Sigmoid colon (tissue), 7 donors: ENCODE measurements around the gene GJA3. TPM values are rescaled to one million over a fixed set of nuclear protein-coding genes. Genes with fewer than 3 reads are reported as not detected.

Experiments used
- DNase-seq: peaks from one replicate; pipeline ENCODE4 v3.0.0-alpha.2; 2019
- H3K27ac ChIP-seq, 4 donors: fragments of 200-600 bp; sonication (generic); one replicate each; pipeline ENCODE4 v1.5.1; 2016 to 2019; ENCODE audit warnings: mild to moderate bottlenecking in 1 of 4
- H3K27me3 ChIP-seq, 3 donors: fragments of 200-600 bp; sonication (generic); one replicate each; pipeline ENCODE4 v1.5.1; 2019; ENCODE audit warnings: mild to moderate bottlenecking in 1 of 3
- H3K36me3 ChIP-seq, 4 donors: fragments of 200-600 bp; sonication (generic); one replicate each; pipeline ENCODE4 v1.5.1; 2016 to 2019
- H3K4me1 ChIP-seq, 4 donors: fragments of 200-600 bp; sonication (generic); one replicate each; pipeline ENCODE4 v1.5.1; 2017 to 2019
- H3K4me3 ChIP-seq, 4 donors: fragments of 200-600 bp; sonication (generic); one replicate each; pipeline ENCODE4 v1.5.1; 2017 to 2019; ENCODE audit warnings: mild to moderate bottlenecking in 2 of 4, moderate library complexity in 1 of 4
- H3K9me3 ChIP-seq, 4 donors: fragments of 200-600 bp in 3 of 4; sonication (generic) in 3 of 4; one replicate each; pipeline versions ENCODE4 v1.5.1 to v1.6.1; 2013 to 2019
- EP300 ChIP-seq, 4 donors: sonication (generic); formaldehyde crosslinking; IDR thresholded peaks; one replicate each; pipeline ENCODE4 v1.6.1; 2017; ENCODE audit warnings: antibody characterized with exemption in 4 of 4
- POLR2A ChIP-seq, 2 donors: fragments of 450-650 bp; IDR thresholded peaks; one replicate each; pipeline ENCODE4 v1.6.1; 2016; ENCODE audit warnings: antibody characterized with exemption in 2 of 2, mild to moderate bottlenecking in 2 of 2, moderate library complexity in 2 of 2
- POLR2AphosphoS5 ChIP-seq, 4 donors: sonication (generic); formaldehyde crosslinking; IDR thresholded peaks; one replicate each; pipeline ENCODE4 v1.6.1; 2017; ENCODE audit warnings: antibody characterized with exemption in 4 of 4
- WGBS, 2 donors: extraction: QIAGEN DNeasy Blood & Tissue Kit; methylation state at CpG; one replicate each; pipeline ENCODE4 v1.1.7; 2013; 5-methylcytosine and 5-hydroxymethylcytosine counted together
- intact Hi-C: fragments of 100-400 bp; cut with DNase I; formaldehyde crosslinking; loops from one replicate; pipeline ENCODE4 v1.15.1; 2023
- polyA plus RNA-seq, 3 donors: library from polyadenylated mRNA; stranded (reverse); fragments of 200-250 nt; gene quantifications; one replicate each; pipeline ENCODE4 v1.2.3, GENCODE V29; 2013
- total RNA-seq, 4 donors: library from RNA; depleted of rRNA; stranded (reverse); fragments of >200 nt; gene quantifications; one replicate each; pipeline ENCODE4 v1.1.0, GENCODE V29; 2016
- TF ChIP-seq, protein P1 (sequence below), 4 experiments: fragments of 450-650 bp in 3 of 4; fragments of 200-600 bp in 1 of 4; IDR thresholded peaks; one replicate each; pipeline ENCODE4 v1.5.1; 2016 to 2019; ENCODE audit warnings: antibody characterized with exemption in 4 of 4, mild to moderate bottlenecking in 3 of 4, moderate library complexity in 2 of 4
- donor health status: healthy with polysubstance abuse.
- donor health status: Bipolar disorder and iron deficiency.
- donor health status: healthy.

The GJA3 gene
- total and polyA plus RNA-seq, 7 donors, result 0.10 TPM; not detected in 6

DNA sequence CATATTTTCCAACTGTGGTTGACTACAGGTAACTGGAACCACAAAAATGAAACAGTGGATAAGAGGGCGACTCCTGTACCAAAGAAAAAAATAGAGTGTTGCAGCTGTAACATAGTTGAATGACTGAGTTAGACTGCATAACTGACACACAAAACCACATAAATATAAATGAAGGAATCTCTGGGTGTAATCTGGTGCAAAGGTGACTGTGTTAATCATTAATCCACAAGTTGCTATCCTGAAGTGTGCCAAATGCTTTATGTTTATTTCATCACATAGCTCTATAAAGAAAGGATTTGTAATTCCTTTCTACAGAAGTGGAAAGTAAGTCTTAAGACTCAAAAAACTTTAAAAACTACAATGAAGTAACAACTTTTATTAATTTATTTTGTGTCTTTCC, 37.9 kb upstream of the GJA3 start:
- intact Hi-C loops, result loop anchor here (10.0 kb wide), 1 partner anchor 286 kb away; no protein-coding TSS in a partner anchor
- Histone ChIP-seq H3K4me3 (no peak overlapping the region), H3K27ac (no peak overlapping the region), H3K4me1 (peaks cover 0 to 5% (median 4%) of the 10 kb centered on the region in 4 donors), H3K27me3 (peaks cover 21 to 34% (median 27%) of the 10 kb centered on the region in 3 donors), H3K36me3 (no peaks in the 10 kb centered on the region), H3K9me3 (peaks cover 0 to 1% (median 0%) of the 10 kb centered on the region in 4 donors)
- no peak for TF ChIP-seq POLR2A (IDR thresholded peaks at IDR 0.05)
- TF ChIP-seq, protein P1, sequence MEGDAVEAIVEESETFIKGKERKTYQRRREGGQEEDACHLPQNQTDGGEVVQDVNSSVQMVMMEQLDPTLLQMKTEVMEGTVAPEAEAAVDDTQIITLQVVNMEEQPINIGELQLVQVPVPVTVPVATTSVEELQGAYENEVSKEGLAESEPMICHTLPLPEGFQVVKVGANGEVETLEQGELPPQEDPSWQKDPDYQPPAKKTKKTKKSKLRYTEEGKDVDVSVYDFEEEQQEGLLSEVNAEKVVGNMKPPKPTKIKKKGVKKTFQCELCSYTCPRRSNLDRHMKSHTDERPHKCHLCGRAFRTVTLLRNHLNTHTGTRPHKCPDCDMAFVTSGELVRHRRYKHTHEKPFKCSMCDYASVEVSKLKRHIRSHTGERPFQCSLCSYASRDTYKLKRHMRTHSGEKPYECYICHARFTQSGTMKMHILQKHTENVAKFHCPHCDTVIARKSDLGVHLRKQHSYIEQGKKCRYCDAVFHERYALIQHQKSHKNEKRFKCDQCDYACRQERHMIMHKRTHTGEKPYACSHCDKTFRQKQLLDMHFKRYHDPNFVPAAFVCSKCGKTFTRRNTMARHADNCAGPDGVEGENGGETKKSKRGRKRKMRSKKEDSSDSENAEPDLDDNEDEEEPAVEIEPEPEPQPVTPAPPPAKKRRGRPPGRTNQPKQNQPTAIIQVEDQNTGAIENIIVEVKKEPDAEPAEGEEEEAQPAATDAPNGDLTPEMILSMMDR (IDR thresholded peaks at IDR 0.05), result no peak
- TF ChIP-seq POLR2AphosphoS5 (IDR thresholded peaks at IDR 0.05), result no peak
- no peak for TF ChIP-seq EP300 (IDR thresholded peaks at IDR 0.05)
- 16 to 63% methylated on average over 1 of the region's 1 CpG for WGBS, 2 donors
- DNase-seq, result no peak

GRCh38 chr13:20197361-20197834, 36.5 kb upstream of the GJA3 start:
- H3K27me3 ChIP-seq, result peaks cover 34 to 48% (median 40%) of the 10 kb centered on the region in 3 donors
- H3K27ac ChIP-seq, result no peak overlapping the region
- 5 to 13% methylated on average over 5 of the region's 5 CpGs for WGBS, 2 donors
- no peaks in the 10 kb centered on the region for H3K36me3 ChIP-seq
- TF ChIP-seq, protein P1 (IDR thresholded peaks at IDR 0.05), result peak in 3 of 4 experiments; percentile 4 to 53 (median 42)
- TF ChIP-seq POLR2AphosphoS5 (IDR thresholded peaks at IDR 0.05), result no peak
- TF ChIP-seq EP300 (IDR thresholded peaks at IDR 0.05), result no peak
- TF ChIP-seq POLR2A (IDR thresholded peaks at IDR 0.05), result no peak
- no peak overlapping the region for H3K4me3 ChIP-seq
- intact Hi-C loops, result loop anchor here (10.0 kb wide), 1 partner anchor 287 kb away; no protein-coding TSS in a partner anchor
- H3K9me3 ChIP-seq, result peaks cover 0 to 1% (median 0%) of the 10 kb centered on the region in 4 donors
- H3K4me1 ChIP-seq, result peaks cover 0 to 19% (median 18%) of the 10 kb centered on the region in 4 donors
- no peak for DNase-seq

- peaks cover 40 to 63% (median 51%) of the 10 kb centered on the region in 3 donors for H3K27me3 ChIP-seq
Measured at GRCh38 chr13:20195801-20196200, 34.9 kb upstream of the GJA3 start.

GRCh38 chr13:20193907-20194631, 33.2 kb upstream of the GJA3 start:
- no peak overlapping the region for H3K27ac ChIP-seq
- no peak for DNase-seq
- TF ChIP-seq POLR2AphosphoS5 (IDR thresholded peaks at IDR 0.05), result no peak
- no peak for TF ChIP-seq POLR2A (IDR thresholded peaks at IDR 0.05)
- TF ChIP-seq, protein P1 (IDR thresholded peaks at IDR 0.05), result no peak
- no peak for TF ChIP-seq EP300 (IDR thresholded peaks at IDR 0.05)
- H3K27me3 ChIP-seq, result peaks cover 40 to 74% (median 51%) of the 10 kb centered on the region in 3 donors
- H3K36me3 ChIP-seq, result no peaks in the 10 kb centered on the region
- H3K4me3 ChIP-seq, result peak overlapping the region in 1 of 4 donors; percentile 54
- no peaks in the 10 kb centered on the region for H3K9me3 ChIP-seq
- intact Hi-C loops, result loop anchor here (10.0 kb wide), 1 partner anchor 291 kb away; no protein-coding TSS in a partner anchor
- H3K4me1 ChIP-seq, result peaks cover 0 to 24% (median 24%) of the 10 kb centered on the region in 4 donors
- 14 to 25% methylated on average over 27 of the region's 27 CpGs for WGBS, 2 donors

More at GRCh38 chr13:20195801-20196200, 34.9 kb upstream of the GJA3 start:
- intact Hi-C loops, result loop anchor here (10.0 kb wide), 1 partner anchor 289 kb away; no protein-coding TSS in a partner anchor
- H3K4me1 ChIP-seq, result peaks cover 0 to 24% (median 24%) of the 10 kb centered on the region in 4 donors
- H3K27ac ChIP-seq, result no peak overlapping the region
- no peak for TF ChIP-seq POLR2A (IDR thresholded peaks at IDR 0.05)
- TF ChIP-seq EP300 (IDR thresholded peaks at IDR 0.05), result no peak
- TF ChIP-seq, protein P1 (IDR thresholded peaks at IDR 0.05), result no peak
- no peak for TF ChIP-seq POLR2AphosphoS5 (IDR thresholded peaks at IDR 0.05)
- DNase-seq, result no peak
- 89 to 90% methylated on average over 8 of the region's 8 CpGs for WGBS, 2 donors
- H3K4me3 ChIP-seq, result no peak overlapping the region
- no peaks in the 10 kb centered on the region for H3K9me3 ChIP-seq
- H3K36me3 ChIP-seq, result no peaks in the 10 kb centered on the region
